ENCODE data around the gene TRPM8. TPM values are rescaled to one million over a fixed set of nuclear protein-coding genes. Genes with fewer than 3 reads are reported as not detected.

Gene TRPM8
- total RNA-seq, 2 donors from 2014 or later, result not detected

- DNase-seq (ENCODE audit: low spot score in 2 of 2) (no peak), ATAC-seq (no peak)
- H3K9me3 Mint-ChIP-seq, result peaks cover 0 to 4% of the 10 kb centered on the region in 2 donors
- peaks cover 6% of the 10 kb centered on the region in 2 donors for H3K36me3 Mint-ChIP-seq
- H3K27ac Mint-ChIP-seq, result no peak overlapping the region
Observed at GRCh38 chr2:233981574-233982420, 64.6 kb downstream of the TRPM8 start.

- H3K9me3 Mint-ChIP-seq, result peaks cover 0 to 4% of the 10 kb centered on the region in 2 donors
- no peak for DNase-seq (ENCODE audit: low spot score in 2 of 2)
- peaks cover 6% of the 10 kb centered on the region in 2 donors for H3K36me3 Mint-ChIP-seq
- H3K27ac Mint-ChIP-seq, result no peak overlapping the region
- ATAC-seq, result no peak
Observed at GRCh38 chr2:233982421-233983121, 65.4 kb downstream of the TRPM8 start.

DNA sequence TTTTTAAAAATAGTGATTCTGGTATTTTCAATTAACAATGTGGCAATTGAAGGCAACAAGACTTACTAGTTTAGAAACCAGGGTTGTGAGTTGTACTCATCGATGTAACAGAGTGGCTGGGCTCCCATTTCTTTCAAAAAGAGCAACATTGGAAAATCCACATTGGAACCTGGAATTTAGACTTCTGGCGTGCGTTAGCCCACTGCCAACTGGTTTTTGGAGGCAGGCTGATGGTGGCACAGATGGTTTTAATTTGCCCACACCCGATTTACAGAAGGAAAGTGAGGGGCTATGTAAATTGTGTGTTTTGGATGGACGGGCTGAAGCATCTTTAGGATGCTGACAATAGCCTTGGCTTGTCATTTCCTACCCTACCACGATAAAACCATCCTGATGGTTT is 66.3 kb downstream of the TRPM8 start:
- H3K9me3 Mint-ChIP-seq, result peaks cover 6 to 13% of the 10 kb centered on the region in 2 donors
- ATAC-seq (no peak), DNase-seq (ENCODE audit: low spot score in 2 of 2) (no peak)
- H3K27ac Mint-ChIP-seq, result no peak overlapping the region
- peaks cover 14% of the 10 kb centered on the region in 2 donors for H3K36me3 Mint-ChIP-seq

- Mint-ChIP-seq H3K36me3 (peaks cover 17 to 24% of the 10 kb centered on the region in 2 donors), H3K27ac (no peak overlapping the region), H3K9me3 (peaks cover 6 to 13% of the 10 kb centered on the region in 2 donors)
- DNase-seq (ENCODE audit: low spot score in 2 of 2) (no peak), ATAC-seq (no peak)
Observed at GRCh38 chr2:233988581-233988980, 71.4 kb downstream of the TRPM8 start.

DNA sequence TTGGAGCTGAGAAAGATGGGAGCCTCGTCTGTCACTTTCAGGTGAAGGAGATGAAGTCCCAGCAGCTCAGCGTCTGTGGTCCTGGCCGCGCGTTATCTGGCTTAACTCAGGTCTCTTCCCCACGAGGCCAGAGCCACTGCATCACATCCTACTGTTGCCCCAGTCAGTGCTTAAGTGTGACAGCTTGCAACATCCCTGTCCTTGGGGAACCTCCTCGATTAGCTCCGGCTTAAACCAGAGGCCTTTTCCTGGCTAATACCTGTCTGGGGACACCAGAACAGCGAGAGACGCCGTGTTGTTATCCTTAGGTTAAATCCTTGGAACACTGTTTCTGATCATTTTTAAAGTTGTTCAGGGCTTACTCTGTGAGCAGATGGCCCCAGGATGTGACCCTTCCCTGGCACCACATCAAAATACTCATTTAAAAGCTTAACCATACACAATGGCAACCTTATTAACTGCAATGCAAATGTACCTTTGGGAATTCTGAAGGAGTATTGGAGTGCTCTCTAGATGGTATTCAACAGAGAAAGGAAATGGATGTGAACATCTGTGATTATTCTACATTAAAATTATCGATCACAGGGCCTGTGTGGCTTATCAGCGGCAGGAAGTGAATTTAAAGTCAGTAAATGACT is 72.2 kb downstream of the TRPM8 start:
- H3K9me3 Mint-ChIP-seq, result peaks cover 6 to 13% of the 10 kb centered on the region in 2 donors
- no peak for DNase-seq (ENCODE audit: low spot score in 2 of 2)
- peaks cover 14 to 24% of the 10 kb centered on the region in 2 donors for H3K36me3 Mint-ChIP-seq
- ATAC-seq, result no peak
- no peak overlapping the region for H3K27ac Mint-ChIP-seq

- ATAC-seq, result peak; percentile 89 to 92
- peak overlapping the region in 1 of 2 donors; percentile 55 for H3K27ac Mint-ChIP-seq
- H3K36me3 Mint-ChIP-seq, result peaks cover 11 to 24% of the 10 kb centered on the region in 2 donors
- peak; percentile 39 to 63 for DNase-seq (ENCODE audit: low spot score in 2 of 2)
- H3K9me3 Mint-ChIP-seq, result peaks cover 6 to 9% of the 10 kb centered on the region in 2 donors
Observed at GRCh38 chr2:233990261-233990798, 73.2 kb downstream of the TRPM8 start.

DNA sequence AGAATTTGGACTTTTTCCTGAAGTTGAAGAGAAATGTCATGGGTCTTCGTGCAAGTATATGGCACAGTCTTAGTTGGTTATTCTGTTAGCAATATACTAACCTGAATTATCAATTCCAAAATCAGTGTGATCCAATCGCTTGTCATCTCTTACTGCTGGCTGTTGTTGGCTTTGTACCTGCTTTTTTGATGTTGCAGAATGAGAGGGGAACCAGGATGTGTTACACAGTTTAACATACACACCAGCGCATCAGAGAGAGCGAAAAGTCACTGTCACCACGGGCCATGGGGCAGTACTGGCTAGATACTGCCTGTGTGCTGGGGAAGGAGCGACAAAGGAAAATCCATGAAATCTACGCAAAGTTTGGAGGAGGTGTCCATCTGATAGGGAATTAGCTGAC is 74.0 kb downstream of the TRPM8 start:
- H3K27ac Mint-ChIP-seq, result peak overlapping the region in 1 of 2 donors; percentile 55
- peaks cover 6 to 9% of the 10 kb centered on the region in 2 donors for H3K9me3 Mint-ChIP-seq
- DNase-seq (ENCODE audit: low spot score in 2 of 2) (no peak), ATAC-seq (no peak)
- peaks cover 11 to 18% of the 10 kb centered on the region in 2 donors for H3K36me3 Mint-ChIP-seq

DNA sequence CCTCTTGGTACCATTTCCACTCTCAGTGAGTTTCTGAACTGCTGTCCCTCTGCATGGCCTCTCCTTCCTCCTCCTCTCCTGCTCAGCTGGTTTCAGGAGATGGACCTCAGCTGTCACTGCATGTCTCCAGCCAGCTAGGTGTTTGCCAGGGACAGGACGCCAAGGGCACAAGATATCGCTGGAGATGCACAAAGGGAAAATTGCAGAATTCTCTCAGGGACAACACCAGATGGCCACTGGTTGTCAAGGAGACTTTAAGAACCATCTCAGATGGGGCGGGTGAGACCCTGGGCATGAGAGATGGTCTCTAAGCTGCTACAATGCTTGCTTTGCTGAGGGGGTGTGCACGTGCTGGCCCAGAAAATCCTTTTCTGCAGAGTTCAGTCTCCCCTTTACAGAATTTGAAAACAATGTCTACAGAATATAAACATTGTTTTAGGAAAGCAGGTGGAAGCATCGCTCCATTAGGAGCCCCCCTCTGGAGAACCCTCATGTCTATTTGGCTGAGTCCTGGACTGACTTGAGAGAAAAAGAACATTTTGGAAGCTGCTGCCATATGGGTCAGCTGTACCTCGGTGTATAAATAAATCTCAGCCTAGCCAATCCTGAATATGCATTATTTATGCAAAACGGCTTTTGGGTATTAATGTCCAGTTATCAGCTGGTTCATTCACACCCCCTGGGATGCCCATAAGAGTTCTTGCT is 75.5 kb downstream of the TRPM8 start:
- no peak overlapping the region for H3K27ac Mint-ChIP-seq
- DNase-seq (ENCODE audit: low spot score in 2 of 2) (no peak), ATAC-seq (no peak)
- peaks cover 11 to 18% of the 10 kb centered on the region in 2 donors for H3K36me3 Mint-ChIP-seq
- peaks cover 6 to 8% of the 10 kb centered on the region in 2 donors for H3K9me3 Mint-ChIP-seq

GRCh38 chr2:233993461-233993860 is 76.3 kb downstream of the TRPM8 start:
- DNase-seq (ENCODE audit: low spot score in 2 of 2) (no peak), ATAC-seq (no peak)
- Mint-ChIP-seq H3K36me3 (peaks cover 3 to 10% of the 10 kb centered on the region in 2 donors), H3K27ac (no peak overlapping the region), H3K9me3 (peaks cover 0 to under 1% of the 10 kb centered on the region in 2 donors)

DNA sequence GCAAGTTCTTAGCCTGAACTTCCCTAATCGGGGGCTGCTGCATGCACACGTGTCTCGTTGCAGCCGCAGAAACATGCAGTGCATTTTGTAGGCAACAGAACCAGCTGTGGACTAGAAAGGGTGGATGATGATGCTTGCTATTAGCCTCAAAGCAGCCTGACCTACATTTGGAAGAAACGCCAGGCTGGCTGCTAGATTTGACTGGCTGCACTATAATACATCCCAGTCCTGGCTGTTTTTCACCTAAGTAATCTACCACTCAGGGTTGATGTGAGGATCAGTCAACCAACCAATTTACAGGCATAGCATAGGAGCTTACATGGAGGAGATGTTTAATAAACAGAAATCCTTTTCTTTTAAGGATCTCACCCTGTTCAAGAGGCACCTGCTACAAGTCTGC is 77.0 kb downstream of the TRPM8 start:
- no peak overlapping the region for H3K27ac Mint-ChIP-seq
- no peak for ATAC-seq
- no peaks in the 10 kb centered on the region for H3K9me3 Mint-ChIP-seq
- peaks cover 0 to 7% of the 10 kb centered on the region in 2 donors for H3K36me3 Mint-ChIP-seq
- DNase-seq (ENCODE audit: low spot score in 2 of 2), result no peak

DNA sequence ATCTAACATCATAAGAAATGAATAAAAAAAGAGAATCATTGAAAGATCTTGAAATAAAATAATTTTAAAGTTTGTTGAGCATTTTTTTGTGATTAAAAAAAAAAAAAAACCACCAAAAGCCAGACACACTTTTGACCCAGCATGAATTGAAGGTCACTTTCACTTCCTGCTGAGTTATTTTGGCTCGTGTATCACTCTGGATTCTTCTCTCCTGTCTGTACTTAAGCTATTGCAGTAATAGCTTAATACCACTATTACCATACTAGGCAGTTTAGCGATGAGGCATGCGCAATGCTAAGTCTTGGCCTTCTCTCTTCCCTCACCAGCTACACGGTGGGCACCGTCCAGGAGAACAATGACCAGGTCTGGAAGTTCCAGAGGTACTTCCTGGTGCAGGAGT is 78.8 kb downstream of the TRPM8 start:
- H3K27ac Mint-ChIP-seq, result no peak overlapping the region
- no peaks in the 10 kb centered on the region for H3K9me3 Mint-ChIP-seq
- DNase-seq (ENCODE audit: low spot score in 2 of 2) (no peak), ATAC-seq (no peak)
- H3K36me3 Mint-ChIP-seq, result no peaks in the 10 kb centered on the region

DNA sequence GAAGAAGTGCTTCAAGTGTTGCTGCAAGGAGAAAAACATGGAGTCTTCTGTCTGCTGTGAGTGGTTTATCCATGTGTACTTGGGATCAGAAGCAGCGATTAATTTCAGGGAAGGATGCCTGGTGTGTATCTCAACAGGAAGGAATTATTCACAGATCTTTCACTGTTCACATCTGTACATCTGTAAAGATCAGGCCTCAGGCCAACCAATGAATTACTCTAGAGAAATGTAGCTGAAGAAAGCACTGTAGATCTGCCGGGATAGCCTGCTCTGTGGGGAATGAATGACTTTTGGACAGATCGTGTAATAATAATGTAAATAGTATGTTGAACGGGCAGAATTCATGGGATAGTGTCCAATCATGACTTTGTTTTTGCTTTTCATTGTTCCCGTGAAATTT is 79.3 kb downstream of the TRPM8 start:
- Mint-ChIP-seq H3K27ac (no peak overlapping the region), H3K36me3 (no peaks in the 10 kb centered on the region), H3K9me3 (no peaks in the 10 kb centered on the region)
- ATAC-seq, result no peak
- no peak for DNase-seq (ENCODE audit: low spot score in 2 of 2)

- no peaks in the 10 kb centered on the region for H3K9me3 Mint-ChIP-seq
- H3K27ac Mint-ChIP-seq, result no peak overlapping the region
- H3K36me3 Mint-ChIP-seq, result no peaks in the 10 kb centered on the region
- DNase-seq (ENCODE audit: low spot score in 2 of 2) (no peak), ATAC-seq (no peak)
Observed at GRCh38 chr2:233997707-233998106, 80.5 kb downstream of the TRPM8 start.

DNA sequence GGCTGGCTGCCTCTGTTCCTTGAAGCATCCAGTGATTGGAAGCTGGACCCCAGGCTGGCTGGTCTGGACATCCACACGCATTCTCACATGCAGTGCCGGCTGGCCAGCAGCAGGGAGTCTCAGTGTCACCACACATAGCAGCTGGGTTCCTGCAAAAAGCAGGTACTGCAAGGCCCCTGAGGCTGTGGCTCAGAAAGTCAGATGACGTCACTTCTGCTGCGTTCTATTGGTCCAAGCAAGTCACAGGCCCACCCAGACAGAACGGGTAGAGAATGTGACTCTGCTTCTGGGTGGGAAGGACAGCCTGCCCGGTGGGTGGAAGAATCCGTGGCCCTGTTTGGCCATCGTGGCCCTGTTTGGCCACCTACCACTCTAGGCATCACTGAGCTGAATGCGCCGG is 82.0 kb downstream of the TRPM8 start:
- DNase-seq (ENCODE audit: low spot score in 2 of 2) (no peak), ATAC-seq (no peak)
- H3K9me3 Mint-ChIP-seq, result no peaks in the 10 kb centered on the region
- no peak overlapping the region for H3K27ac Mint-ChIP-seq
- H3K36me3 Mint-ChIP-seq, result no peaks in the 10 kb centered on the region

DNA sequence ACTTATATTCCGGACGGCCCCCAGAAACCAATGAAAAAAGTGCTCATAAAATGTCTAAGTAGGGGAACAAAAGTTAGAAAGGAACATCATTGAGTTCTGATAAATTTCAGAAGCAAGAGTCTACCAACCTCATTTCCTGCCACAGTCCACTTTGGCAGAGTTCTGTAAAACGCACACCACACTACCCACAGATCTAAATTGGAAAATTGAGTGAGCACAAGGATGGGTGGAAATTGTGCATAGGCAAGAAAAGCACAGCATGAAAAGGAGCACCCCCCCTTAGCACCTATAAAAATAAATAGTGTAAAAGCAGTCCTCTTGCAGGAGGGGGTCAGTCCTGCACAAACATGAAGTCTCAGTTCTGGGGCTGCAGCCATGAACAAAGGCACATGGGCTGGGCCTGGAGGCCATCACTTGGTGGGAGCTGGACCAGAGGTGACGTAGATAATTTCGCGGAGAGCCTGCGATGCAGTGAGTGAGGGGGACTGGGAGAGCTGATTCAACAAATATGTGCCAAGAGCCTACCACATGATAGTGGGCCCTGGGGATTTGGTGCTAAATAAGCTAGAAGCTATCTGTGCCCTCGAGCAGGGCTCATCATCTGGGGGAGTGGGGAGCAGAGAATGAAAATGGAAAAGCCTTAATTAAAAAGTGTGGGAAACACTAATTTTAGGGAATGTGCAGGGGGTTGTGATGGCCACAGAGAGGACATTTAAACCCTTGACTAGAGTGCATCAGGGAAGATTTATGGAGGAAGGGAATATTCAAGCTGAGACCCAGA is 84.4 kb downstream of the TRPM8 start:
- Mint-ChIP-seq H3K27ac (peak overlapping the region; percentile 2 to 70), H3K36me3 (no peaks in the 10 kb centered on the region), H3K9me3 (no peaks in the 10 kb centered on the region)
- peak; percentile 77 to 79 for ATAC-seq
- no peak for DNase-seq (ENCODE audit: low spot score in 2 of 2)

- Mint-ChIP-seq H3K27ac (peak overlapping the region in 1 of 2 donors; percentile 2), H3K9me3 (no peaks in the 10 kb centered on the region), H3K36me3 (no peaks in the 10 kb centered on the region)
- ATAC-seq (peak in 1 of 2 donors; percentile 30), DNase-seq (ENCODE audit: low spot score in 2 of 2) (no peak)
Observed at GRCh38 chr2:234002281-234002680, 85.1 kb downstream of the TRPM8 start.

Measured in activated naive CD4-positive, alpha-beta T cell treated with anti-CD3 and anti-CD28 coated beads, Interleukin-2, amount 50 U/mL, for 72 hours (primary cell).